GM21737 (cell line): ENCODE results near the gene NET1.
"Not testable (repeated sequence)": the region's sequence is repeated elsewhere in the genome, so short reads cannot be mapped to it uniquely, and the experiment has no call there.

Experiments used
- ATAC-seq: cut with Tn5 transposase; IDR thresholded peaks from one replicate; pipeline ENCODE4 v1.9.1; 2021; ENCODE audit warnings: mild to moderate bottlenecking, moderate library complexity; ENCODE audit not compliant: unreplicated experiment

The NET1 gene

GRCh38 chr10:5461914-5462840 lies 49.8 kb downstream of the NET1 start:
- no peak for ATAC-seq

- no peak for ATAC-seq
Measured at GRCh38 chr10:5462841-5463293, 50.5 kb downstream of the NET1 start.

GRCh38 chr10:5464546-5464945 lies 52.2 kb downstream of the NET1 start:
- no peak for ATAC-seq

GRCh38 chr10:5465976-5466450 lies 53.7 kb downstream of the NET1 start:
- no peak for ATAC-seq

GRCh38 chr10:5466451-5467206 lies 54.3 kb downstream of the NET1 start:
- ATAC-seq: no peak

GRCh38 chr10:5467207-5467535 lies 54.8 kb downstream of the NET1 start:
- ATAC-seq: no peak

GRCh38 chr10:5467634-5468255 lies 55.4 kb downstream of the NET1 start:
- no peak for ATAC-seq

GRCh38 chr10:5468262-5469106 lies 56.1 kb downstream of the NET1 start:
- ATAC-seq: no peak

GRCh38 chr10:5469353-5470061 lies 57.1 kb downstream of the NET1 start:
- no peak for ATAC-seq

GRCh38 chr10:5470062-5470751 lies 57.9 kb downstream of the NET1 start:
- ATAC-seq: no peak

- not testable (repeated sequence) for ATAC-seq
Measured at GRCh38 chr10:5474642-5475041, 62.3 kb downstream of the NET1 start.

- ATAC-seq: not testable (repeated sequence)
Measured at GRCh38 chr10:5475088-5475487, 62.7 kb downstream of the NET1 start.

- not testable (repeated sequence) for ATAC-seq
Measured at GRCh38 chr10:5475974-5476807, 63.8 kb downstream of the NET1 start.

- no peak for ATAC-seq
Measured at GRCh38 chr10:5476918-5477525, 64.7 kb downstream of the NET1 start.

GRCh38 chr10:5477948-5478693 lies 65.8 kb downstream of the NET1 start:
- ATAC-seq: no peak

GRCh38 chr10:5478694-5479305 lies 66.4 kb downstream of the NET1 start:
- no peak for ATAC-seq
